ENCODE data around the gene KRTAP12-1.

DNA sequence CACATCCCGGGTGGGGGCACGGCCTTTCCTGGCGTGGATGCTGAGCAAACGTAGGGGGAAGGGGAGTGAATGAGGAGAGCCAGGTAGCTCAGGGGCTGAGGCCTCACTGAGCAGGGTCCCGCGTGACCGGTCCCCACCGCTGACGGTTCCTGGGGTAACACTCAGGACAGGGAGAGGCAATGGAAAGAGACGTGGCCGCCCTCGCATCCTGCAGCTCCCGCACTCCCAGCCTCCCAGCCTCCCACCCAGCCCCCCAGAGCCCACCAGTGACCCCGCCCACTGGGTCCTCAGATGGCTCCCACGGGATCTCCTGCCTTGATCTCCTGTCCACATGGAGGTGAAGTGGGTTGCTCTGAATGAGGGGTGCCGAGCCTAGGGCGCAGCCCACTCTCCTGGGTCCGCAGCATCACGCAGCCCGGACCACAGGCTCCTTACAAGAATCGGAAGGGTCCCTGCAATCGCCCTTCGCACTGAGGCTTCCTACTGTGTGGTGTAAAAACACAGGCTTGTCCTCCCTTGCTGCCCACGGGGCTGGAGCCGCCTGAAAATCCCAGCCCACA, 27.0 kb upstream of the KRTAP12-1 start:
- TF ChIP-seq, protein P1, sequence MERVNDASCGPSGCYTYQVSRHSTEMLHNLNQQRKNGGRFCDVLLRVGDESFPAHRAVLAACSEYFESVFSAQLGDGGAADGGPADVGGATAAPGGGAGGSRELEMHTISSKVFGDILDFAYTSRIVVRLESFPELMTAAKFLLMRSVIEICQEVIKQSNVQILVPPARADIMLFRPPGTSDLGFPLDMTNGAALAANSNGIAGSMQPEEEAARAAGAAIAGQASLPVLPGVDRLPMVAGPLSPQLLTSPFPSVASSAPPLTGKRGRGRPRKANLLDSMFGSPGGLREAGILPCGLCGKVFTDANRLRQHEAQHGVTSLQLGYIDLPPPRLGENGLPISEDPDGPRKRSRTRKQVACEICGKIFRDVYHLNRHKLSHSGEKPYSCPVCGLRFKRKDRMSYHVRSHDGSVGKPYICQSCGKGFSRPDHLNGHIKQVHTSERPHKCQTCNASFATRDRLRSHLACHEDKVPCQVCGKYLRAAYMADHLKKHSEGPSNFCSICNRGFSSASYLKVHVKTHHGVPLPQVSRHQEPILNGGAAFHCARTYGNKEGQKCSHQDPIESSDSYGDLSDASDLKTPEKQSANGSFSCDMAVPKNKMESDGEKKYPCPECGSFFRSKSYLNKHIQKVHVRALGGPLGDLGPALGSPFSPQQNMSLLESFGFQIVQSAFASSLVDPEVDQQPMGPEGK (CRISPR knock-in tag; IDR thresholded peaks at IDR 0.05; ENCODE audit: borderline replicate concordance), result no peak
- no peak for TF ChIP-seq ZFP3 (CRISPR knock-in tag; IDR thresholded peaks at IDR 0.05)
- no peak for TF ChIP-seq ISL1 (CRISPR knock-in tag; IDR thresholded peaks at IDR 0.05)
- TF ChIP-seq ZNF8 (CRISPR knock-in tag; IDR thresholded peaks at IDR 0.05), result no peak
- no peak for TF ChIP-seq SNAI2 (CRISPR knock-in tag; IDR thresholded peaks at IDR 0.05)
- TF ChIP-seq TCF4 (CRISPR knock-in tag; IDR thresholded peaks at IDR 0.05; ENCODE audit: borderline replicate concordance), result no peak
- TF ChIP-seq, protein P2, sequence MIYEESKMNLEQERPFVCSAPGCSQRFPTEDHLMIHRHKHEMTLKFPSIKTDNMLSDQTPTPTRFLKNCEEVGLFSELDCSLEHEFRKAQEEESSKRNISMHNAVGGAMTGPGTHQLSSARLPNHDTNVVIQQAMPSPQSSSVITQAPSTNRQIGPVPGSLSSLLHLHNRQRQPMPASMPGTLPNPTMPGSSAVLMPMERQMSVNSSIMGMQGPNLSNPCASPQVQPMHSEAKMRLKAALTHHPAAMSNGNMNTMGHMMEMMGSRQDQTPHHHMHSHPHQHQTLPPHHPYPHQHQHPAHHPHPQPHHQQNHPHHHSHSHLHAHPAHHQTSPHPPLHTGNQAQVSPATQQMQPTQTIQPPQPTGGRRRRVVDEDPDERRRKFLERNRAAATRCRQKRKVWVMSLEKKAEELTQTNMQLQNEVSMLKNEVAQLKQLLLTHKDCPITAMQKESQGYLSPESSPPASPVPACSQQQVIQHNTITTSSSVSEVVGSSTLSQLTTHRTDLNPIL (CRISPR knock-in tag; IDR thresholded peaks at IDR 0.05; ENCODE audit: low read depth), result no peak
- TF ChIP-seq ARNTL (CRISPR knock-in tag; IDR thresholded peaks at IDR 0.05; ENCODE audit: borderline replicate concordance, low read depth), result no peak

All from SK-N-SH treated with all-trans-retinoic acid at 6 μM for 48 hours (cell line).